Measurements from ENCODE around the gene RFNG.

DNA sequence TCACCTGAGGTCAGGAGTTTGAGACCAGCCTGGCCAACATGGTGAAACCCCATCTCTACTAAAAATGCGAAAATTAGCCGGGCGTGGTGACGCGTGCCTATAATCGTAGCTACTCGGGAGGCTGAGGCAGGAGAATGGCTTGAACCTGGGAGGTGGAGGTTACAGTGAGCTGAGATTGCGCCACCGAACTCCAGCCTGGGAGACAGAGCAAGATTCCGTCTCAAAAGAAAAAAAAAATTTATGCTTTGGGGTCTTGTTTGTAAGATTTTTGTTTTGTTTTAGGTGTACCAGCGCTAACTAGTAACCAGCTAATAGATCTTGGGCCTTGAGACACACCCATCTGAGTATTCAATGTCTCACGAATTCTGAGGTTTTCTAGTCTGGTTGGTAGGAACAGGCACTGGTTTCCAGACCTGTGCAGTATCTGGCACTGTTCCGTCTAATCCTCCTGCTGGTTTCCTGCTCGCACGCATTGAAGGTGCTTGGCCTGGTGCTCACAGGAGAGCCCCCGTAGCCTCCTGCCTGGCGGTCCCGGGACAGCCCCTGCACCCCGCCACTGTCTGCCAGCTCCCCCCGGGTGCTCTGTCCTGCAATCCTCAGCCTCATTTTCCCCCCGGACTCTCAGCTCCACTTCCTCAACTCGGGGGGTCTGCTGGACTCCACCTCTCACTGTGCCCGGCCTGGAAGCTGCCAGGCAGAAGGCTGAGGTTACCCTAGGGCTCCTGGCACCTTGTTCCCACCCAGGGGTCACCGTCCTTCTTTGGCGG is 24.6 kb upstream of the RFNG start:
- TF ChIP-seq BHLHE40 (IDR thresholded peaks at IDR 0.05; ENCODE audit: low read depth, low read length) (no peak), KDM1A (IDR thresholded peaks at IDR 0.05; ENCODE audit: low read depth) (no peak), CBX8 (IDR thresholded peaks at IDR 0.05) (no peak)
- TF ChIP-seq, protein P1, sequence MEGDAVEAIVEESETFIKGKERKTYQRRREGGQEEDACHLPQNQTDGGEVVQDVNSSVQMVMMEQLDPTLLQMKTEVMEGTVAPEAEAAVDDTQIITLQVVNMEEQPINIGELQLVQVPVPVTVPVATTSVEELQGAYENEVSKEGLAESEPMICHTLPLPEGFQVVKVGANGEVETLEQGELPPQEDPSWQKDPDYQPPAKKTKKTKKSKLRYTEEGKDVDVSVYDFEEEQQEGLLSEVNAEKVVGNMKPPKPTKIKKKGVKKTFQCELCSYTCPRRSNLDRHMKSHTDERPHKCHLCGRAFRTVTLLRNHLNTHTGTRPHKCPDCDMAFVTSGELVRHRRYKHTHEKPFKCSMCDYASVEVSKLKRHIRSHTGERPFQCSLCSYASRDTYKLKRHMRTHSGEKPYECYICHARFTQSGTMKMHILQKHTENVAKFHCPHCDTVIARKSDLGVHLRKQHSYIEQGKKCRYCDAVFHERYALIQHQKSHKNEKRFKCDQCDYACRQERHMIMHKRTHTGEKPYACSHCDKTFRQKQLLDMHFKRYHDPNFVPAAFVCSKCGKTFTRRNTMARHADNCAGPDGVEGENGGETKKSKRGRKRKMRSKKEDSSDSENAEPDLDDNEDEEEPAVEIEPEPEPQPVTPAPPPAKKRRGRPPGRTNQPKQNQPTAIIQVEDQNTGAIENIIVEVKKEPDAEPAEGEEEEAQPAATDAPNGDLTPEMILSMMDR (IDR thresholded peaks at IDR 0.05) = no peak

Data from A549 (cell line).